NT2/D1 (cell line): ENCODE results near the gene RBPJL.

Experiments
- DNase-seq: peaks from one replicate; pipeline ENCODE4 v3.0.0-alpha.2; 2011; ENCODE audit warnings: low read depth, low spot score
- H3K27me3 ChIP-seq: 2 replicates; pipeline ENCODE4 v1.6.0; 2011; ENCODE audit warnings: mild to moderate bottlenecking; ENCODE audit not compliant: insufficient read length, insufficient read depth
- H3K36me3 ChIP-seq: 2 replicates; pipeline ENCODE4 v1.6.1; 2011; ENCODE audit warnings: mild to moderate bottlenecking, low read length, mixed read lengths; ENCODE audit not compliant: insufficient read depth, insufficient read length
- H3K4me1 ChIP-seq: 2 replicates; pipeline ENCODE4 v1.5.1; 2011; ENCODE audit not compliant: insufficient read depth, insufficient read length
- H3K4me3 ChIP-seq: 2 replicates; pipeline ENCODE4 v1.5.1; 2011; ENCODE audit warnings: low read depth; ENCODE audit not compliant: insufficient read length
- H3K9ac ChIP-seq: 2 replicates; pipeline ENCODE4 v1.6.0; 2011; ENCODE audit warnings: low read depth; ENCODE audit not compliant: insufficient read length
- H3K9me3 ChIP-seq: 2 replicates; pipeline ENCODE4 v1.5.1; 2011; ENCODE audit warnings: mild to moderate bottlenecking, low read length; ENCODE audit not compliant: insufficient read depth
- SUZ12 ChIP-seq: IDR thresholded peaks from 2 replicates; pipeline ENCODE4 v1.6.1; 2011; ENCODE audit not compliant: insufficient read length, insufficient read depth; ENCODE audit errors: extremely low read depth
- YY1 ChIP-seq: IDR thresholded peaks from 2 replicates; pipeline ENCODE4 v1.6.1; 2011; ENCODE audit not compliant: insufficient read length, insufficient read depth
- ZNF274 ChIP-seq: IDR thresholded peaks from 2 replicates; pipeline ENCODE4 v1.6.1; 2011; ENCODE audit warnings: mild to moderate bottlenecking, low read depth, low read length

Gene RBPJL

GRCh38 chr20:45306431-45306982 lies at the start of gene RBPJL:
RBPJL (plus strand) TSS chr20:45306840; CDS start chr20:45306923, 83 bp downstream.
- Histone ChIP-seq H3K27me3 (peaks cover 5% of the 10 kb centered on the region), H3K4me3 (no peak within 1 kb of the TSS), H3K9me3 (no peaks in the 10 kb centered on the region; the same call in 1 of the 2 replicates), H3K9ac (no peak within 1 kb of the TSS), H3K36me3 (no peaks in the 10 kb centered on the region), H3K4me1 (peaks cover 11% of the 10 kb centered on the region)
- TF ChIP-seq SUZ12 (no peak), YY1 (no peak), ZNF274 (no peak)
- DNase-seq: no peak

- Histone ChIP-seq H3K9ac (no peak overlapping the region), H3K27me3 (no peaks in the 10 kb centered on the region), H3K36me3 (no peaks in the 10 kb centered on the region), H3K9me3 (no peaks in the 10 kb centered on the region), H3K4me1 (no peaks in the 10 kb centered on the region), H3K4me3 (no peak overlapping the region)
- DNase-seq: no peak
- TF ChIP-seq SUZ12: no peak
- no peak for TF ChIP-seq YY1
- TF ChIP-seq ZNF274: no peak
Observed at GRCh38 chr20:45257161-45257560, 49.5 kb upstream of the RBPJL start.

GRCh38 chr20:45257711-45258110 lies 48.9 kb upstream of the RBPJL start:
- H3K9me3 ChIP-seq: no peaks in the 10 kb centered on the region
- H3K4me1 ChIP-seq: no peaks in the 10 kb centered on the region
- H3K4me3 ChIP-seq: no peak overlapping the region
- no peaks in the 10 kb centered on the region for H3K27me3 ChIP-seq
- no peak overlapping the region for H3K9ac ChIP-seq
- no peaks in the 10 kb centered on the region for H3K36me3 ChIP-seq
- TF ChIP-seq YY1 (no peak), ZNF274 (no peak), SUZ12 (no peak)
- no peak for DNase-seq

GRCh38 chr20:45258259-45258658 lies 48.4 kb upstream of the RBPJL start:
- Histone ChIP-seq H3K9ac (no peak overlapping the region), H3K4me1 (no peaks in the 10 kb centered on the region), H3K27me3 (no peaks in the 10 kb centered on the region), H3K9me3 (no peaks in the 10 kb centered on the region), H3K4me3 (no peak overlapping the region), H3K36me3 (no peaks in the 10 kb centered on the region)
- no peak for DNase-seq
- TF ChIP-seq SUZ12: no peak

- Histone ChIP-seq H3K9me3 (no peaks in the 10 kb centered on the region), H3K27me3 (no peaks in the 10 kb centered on the region), H3K4me3 (no peak overlapping the region), H3K36me3 (no peaks in the 10 kb centered on the region), H3K9ac (no peak overlapping the region), H3K4me1 (no peaks in the 10 kb centered on the region)
- DNase-seq: peak; percentile 55
- no peak for TF ChIP-seq YY1
- TF ChIP-seq ZNF274: no peak
- TF ChIP-seq SUZ12: no peak
Observed at GRCh38 chr20:45258664-45259063, 48.0 kb upstream of the RBPJL start.

- H3K4me1 ChIP-seq: no peaks in the 10 kb centered on the region
- no peak for DNase-seq
- H3K9me3 ChIP-seq: no peaks in the 10 kb centered on the region
- no peak overlapping the region for H3K9ac ChIP-seq
- H3K27me3 ChIP-seq: no peaks in the 10 kb centered on the region
- TF ChIP-seq ZNF274: no peak
- H3K4me3 ChIP-seq: no peak overlapping the region
- no peaks in the 10 kb centered on the region for H3K36me3 ChIP-seq
Observed at GRCh38 chr20:45263556-45264266, 42.9 kb upstream of the RBPJL start.

- Histone ChIP-seq H3K36me3 (no peaks in the 10 kb centered on the region), H3K4me1 (no peaks in the 10 kb centered on the region), H3K9ac (no peak overlapping the region), H3K4me3 (no peak overlapping the region), H3K9me3 (no peaks in the 10 kb centered on the region), H3K27me3 (no peaks in the 10 kb centered on the region)
- no peak for DNase-seq
- TF ChIP-seq ZNF274 (no peak), YY1 (no peak), SUZ12 (no peak)
Observed at GRCh38 chr20:45266977-45267376, 39.7 kb upstream of the RBPJL start.

GRCh38 chr20:45268531-45268930 lies 38.1 kb upstream of the RBPJL start:
- Histone ChIP-seq H3K9ac (no peak overlapping the region), H3K36me3 (no peaks in the 10 kb centered on the region), H3K4me3 (no peak overlapping the region), H3K27me3 (no peaks in the 10 kb centered on the region), H3K9me3 (no peaks in the 10 kb centered on the region), H3K4me1 (no peaks in the 10 kb centered on the region)
- no peak for TF ChIP-seq YY1
- TF ChIP-seq SUZ12: no peak
- no peak for TF ChIP-seq ZNF274
- no peak for DNase-seq
